ENCODE data around the gene ARL5C. TPM values are rescaled to one million over a fixed set of nuclear protein-coding genes. Genes with fewer than 3 reads are reported as not detected.

Gene ARL5C
- total RNA-seq, 1 donor from 2014 or later, result not detected

GRCh38 chr17:39150104-39150634 lies 15.8 kb downstream of the ARL5C start:
- H3K9me3 Mint-ChIP-seq, result peaks cover 8% of the 10 kb centered on the region
- TF ChIP-seq, protein P1, sequence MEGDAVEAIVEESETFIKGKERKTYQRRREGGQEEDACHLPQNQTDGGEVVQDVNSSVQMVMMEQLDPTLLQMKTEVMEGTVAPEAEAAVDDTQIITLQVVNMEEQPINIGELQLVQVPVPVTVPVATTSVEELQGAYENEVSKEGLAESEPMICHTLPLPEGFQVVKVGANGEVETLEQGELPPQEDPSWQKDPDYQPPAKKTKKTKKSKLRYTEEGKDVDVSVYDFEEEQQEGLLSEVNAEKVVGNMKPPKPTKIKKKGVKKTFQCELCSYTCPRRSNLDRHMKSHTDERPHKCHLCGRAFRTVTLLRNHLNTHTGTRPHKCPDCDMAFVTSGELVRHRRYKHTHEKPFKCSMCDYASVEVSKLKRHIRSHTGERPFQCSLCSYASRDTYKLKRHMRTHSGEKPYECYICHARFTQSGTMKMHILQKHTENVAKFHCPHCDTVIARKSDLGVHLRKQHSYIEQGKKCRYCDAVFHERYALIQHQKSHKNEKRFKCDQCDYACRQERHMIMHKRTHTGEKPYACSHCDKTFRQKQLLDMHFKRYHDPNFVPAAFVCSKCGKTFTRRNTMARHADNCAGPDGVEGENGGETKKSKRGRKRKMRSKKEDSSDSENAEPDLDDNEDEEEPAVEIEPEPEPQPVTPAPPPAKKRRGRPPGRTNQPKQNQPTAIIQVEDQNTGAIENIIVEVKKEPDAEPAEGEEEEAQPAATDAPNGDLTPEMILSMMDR (conservative IDR thresholded peaks at IDR 0.05), result no peak
- H3K36me3 Mint-ChIP-seq (ENCODE audit: low read depth), result peaks cover 9% of the 10 kb centered on the region
- peaks cover 24% of the 10 kb centered on the region for H3K4me1 Mint-ChIP-seq
- H3K4me3 Mint-ChIP-seq, result peak overlapping the region; percentile 89
- peaks cover 68% of the 10 kb centered on the region for H3K27me3 Mint-ChIP-seq (ENCODE audit: low read depth)
- no peak for DNase-seq (ENCODE audit: low read depth, low spot score)
- H3K27ac Mint-ChIP-seq (ENCODE audit: unreplicated experiment), result no peak overlapping the region

DNA sequence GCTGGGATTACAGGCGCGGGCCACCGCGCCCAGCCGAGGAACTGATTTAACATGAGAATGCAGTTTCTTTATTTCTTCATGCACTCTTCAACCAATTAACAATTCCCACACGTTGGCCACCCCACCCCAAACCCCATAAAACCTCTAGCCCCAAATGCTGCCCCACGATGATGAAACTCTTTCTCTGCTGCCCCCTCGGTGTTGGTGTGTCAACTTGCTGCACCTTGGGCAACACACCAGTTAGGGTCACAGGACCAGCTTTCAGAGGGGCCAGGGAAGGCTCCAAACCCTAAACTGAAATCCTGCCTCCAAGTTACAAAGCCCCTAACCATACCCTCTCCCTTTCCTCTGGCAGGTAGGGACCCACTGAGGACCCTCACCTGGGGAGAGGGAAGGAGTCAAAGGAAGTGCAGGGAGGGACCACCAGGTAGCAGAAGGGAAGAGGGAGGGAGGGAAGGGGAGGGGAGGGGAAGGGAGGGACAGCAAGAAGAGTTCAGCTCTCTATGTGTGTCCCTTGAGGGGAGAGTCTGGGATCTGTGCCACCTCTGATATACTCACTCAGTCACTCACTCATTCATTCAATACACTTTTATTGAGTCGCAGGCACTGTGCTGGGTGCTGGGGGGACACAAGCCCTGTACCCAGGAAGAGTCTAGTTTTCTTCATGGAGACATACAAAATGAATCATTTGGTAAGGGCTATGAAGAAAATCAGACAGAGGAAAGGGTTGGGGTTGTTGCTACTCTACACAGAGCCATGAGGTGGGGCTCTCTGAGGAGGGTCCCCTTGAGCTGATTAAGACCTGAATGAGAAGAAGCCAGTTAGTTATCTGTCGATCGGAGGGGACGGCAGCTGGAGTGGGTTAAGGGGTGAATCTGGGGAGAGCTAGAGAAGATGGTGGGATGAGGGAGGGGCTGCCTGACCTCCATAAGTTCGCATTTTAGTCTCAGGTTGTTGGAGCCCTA lies 18.5 kb downstream of the ARL5C start:
- H3K4me1 Mint-ChIP-seq, result peaks cover 5% of the 10 kb centered on the region
- no peaks in the 10 kb centered on the region for H3K9me3 Mint-ChIP-seq
- H3K27me3 Mint-ChIP-seq (ENCODE audit: low read depth), result peaks cover 45% of the 10 kb centered on the region
- no peak overlapping the region for H3K27ac Mint-ChIP-seq (ENCODE audit: unreplicated experiment)
- DNase-seq (ENCODE audit: low read depth, low spot score), result no peak
- H3K36me3 Mint-ChIP-seq (ENCODE audit: low read depth), result no peaks in the 10 kb centered on the region
- TF ChIP-seq, protein P1 (conservative IDR thresholded peaks at IDR 0.05), result no peak
- H3K4me3 Mint-ChIP-seq, result peak overlapping the region; percentile 61

GRCh38 chr17:39146273-39146672 lies 19.7 kb downstream of the ARL5C start:
- no peak overlapping the region for H3K4me3 Mint-ChIP-seq
- TF ChIP-seq, protein P1 (conservative IDR thresholded peaks at IDR 0.05), result no peak
- H3K27ac Mint-ChIP-seq (ENCODE audit: unreplicated experiment), result no peak overlapping the region
- no peak for DNase-seq (ENCODE audit: low read depth, low spot score)
- peaks cover 36% of the 10 kb centered on the region for H3K27me3 Mint-ChIP-seq (ENCODE audit: low read depth)
- H3K9me3 Mint-ChIP-seq, result no peaks in the 10 kb centered on the region
- H3K4me1 Mint-ChIP-seq, result no peaks in the 10 kb centered on the region
- H3K36me3 Mint-ChIP-seq (ENCODE audit: low read depth), result no peaks in the 10 kb centered on the region

DNA sequence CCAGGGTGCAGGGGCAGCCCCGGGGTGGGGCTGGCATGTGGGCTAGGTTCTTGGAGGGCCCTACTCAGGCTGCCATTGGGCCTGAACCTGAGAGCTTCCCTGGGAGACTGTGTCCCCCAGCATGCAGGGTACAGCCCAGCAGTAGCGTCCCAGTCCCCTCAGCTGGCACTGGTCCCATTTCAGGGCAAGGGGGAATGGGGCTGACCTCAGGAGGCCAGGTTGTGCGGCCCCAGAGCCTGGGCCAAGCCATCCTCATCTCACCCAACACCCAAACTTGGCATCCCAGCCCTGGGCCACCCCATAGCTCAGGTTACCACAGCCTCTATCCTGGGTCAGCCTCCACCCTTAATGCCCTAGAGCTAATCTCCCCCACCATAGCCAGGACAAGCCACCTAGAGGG lies 20.8 kb downstream of the ARL5C start:
- TF ChIP-seq, protein P1 (conservative IDR thresholded peaks at IDR 0.05), result no peak
- DNase-seq (ENCODE audit: low read depth, low spot score), result no peak
- no peaks in the 10 kb centered on the region for H3K36me3 Mint-ChIP-seq (ENCODE audit: low read depth)
- H3K9me3 Mint-ChIP-seq, result no peaks in the 10 kb centered on the region
- no peak overlapping the region for H3K27ac Mint-ChIP-seq (ENCODE audit: unreplicated experiment)
- H3K4me1 Mint-ChIP-seq, result no peaks in the 10 kb centered on the region
- H3K4me3 Mint-ChIP-seq, result no peak overlapping the region
- H3K27me3 Mint-ChIP-seq (ENCODE audit: low read depth), result peaks cover 26% of the 10 kb centered on the region

DNA sequence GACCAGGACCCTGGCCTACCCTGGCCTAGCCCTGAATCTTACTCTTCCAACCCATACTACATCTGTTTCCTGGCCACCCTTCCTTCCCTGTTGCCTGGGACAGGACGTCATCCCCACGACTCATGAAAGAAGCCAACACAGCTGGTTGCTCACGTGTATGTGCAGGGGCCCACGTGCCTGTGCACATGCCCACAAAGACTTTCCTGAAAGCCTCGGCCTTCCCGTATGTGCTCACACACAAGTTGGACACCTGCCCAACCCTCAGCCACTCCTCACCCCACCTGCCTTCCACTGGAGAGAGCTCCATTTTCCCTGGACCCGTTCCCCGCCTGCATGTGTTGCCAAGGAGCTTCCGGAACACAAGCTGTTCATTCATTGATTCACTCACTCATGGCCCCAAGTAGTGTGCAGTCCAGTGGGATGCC lies 21.5 kb downstream of the ARL5C start:
- Mint-ChIP-seq H3K36me3 (ENCODE audit: low read depth) (no peaks in the 10 kb centered on the region), H3K4me3 (no peak overlapping the region), H3K9me3 (no peaks in the 10 kb centered on the region), H3K27me3 (ENCODE audit: low read depth) (peaks cover 18% of the 10 kb centered on the region), H3K4me1 (no peaks in the 10 kb centered on the region), H3K27ac (ENCODE audit: unreplicated experiment) (no peak overlapping the region)
- TF ChIP-seq, protein P1 (conservative IDR thresholded peaks at IDR 0.05), result no peak
- no peak for DNase-seq (ENCODE audit: low read depth, low spot score)
